Activated CD4-positive, CD25-positive, alpha-beta regulatory T cell (primary cell): ENCODE data around the gene CTNNA2.

Experiments
- DNase-seq, 4 experiments: peaks; one replicate each; lab custom pipeline; 2025; lab: John Stamatoyannopoulos, UW

The CTNNA2 gene

DNA sequence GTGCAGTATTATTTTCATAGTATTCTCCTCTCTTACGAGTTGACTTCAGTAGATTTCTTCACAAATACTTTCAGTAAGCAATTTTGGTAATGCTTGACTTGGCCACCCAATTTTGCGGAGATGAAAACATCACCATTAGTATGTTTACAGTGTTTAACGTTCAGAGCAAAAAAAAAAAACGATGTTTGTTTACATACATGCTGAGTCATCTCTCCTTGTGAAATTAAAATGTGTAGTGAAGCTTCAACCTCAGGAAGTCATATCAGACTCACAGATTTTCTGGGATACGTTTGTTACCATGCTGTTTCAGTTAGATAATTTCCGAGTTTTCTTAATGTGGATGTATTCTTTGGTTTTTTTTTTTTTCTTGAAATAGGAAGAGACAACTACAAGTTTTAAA lies 100.1 kb downstream of the CTNNA2 start:
- no peak for DNase-seq

DNA sequence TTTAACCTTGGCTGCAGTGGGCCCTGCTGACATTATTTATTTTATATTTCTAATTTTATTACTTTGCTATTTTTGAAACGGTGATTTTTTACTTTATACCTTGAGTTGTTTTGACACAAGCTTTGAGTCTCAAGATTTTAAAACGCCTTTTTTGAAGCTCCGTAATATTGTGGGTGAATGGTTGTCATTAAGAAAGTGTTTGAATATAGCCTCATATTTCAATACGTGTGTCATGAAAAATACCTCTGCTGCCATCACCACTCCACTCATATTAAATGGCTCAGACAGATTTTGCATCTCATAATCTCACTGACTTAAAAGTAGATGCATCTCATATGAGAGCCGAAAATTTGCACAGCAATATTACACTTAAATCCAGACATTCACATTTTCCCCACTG lies 106.6 kb downstream of the CTNNA2 start:
- DNase-seq, result no peak

- no peak for DNase-seq
Observed at GRCh38 chr2:79619976-79620375, 107.1 kb downstream of the CTNNA2 start.

- no peak for DNase-seq
Observed at GRCh38 chr2:79620679-79621078, 107.8 kb downstream of the CTNNA2 start.

DNA sequence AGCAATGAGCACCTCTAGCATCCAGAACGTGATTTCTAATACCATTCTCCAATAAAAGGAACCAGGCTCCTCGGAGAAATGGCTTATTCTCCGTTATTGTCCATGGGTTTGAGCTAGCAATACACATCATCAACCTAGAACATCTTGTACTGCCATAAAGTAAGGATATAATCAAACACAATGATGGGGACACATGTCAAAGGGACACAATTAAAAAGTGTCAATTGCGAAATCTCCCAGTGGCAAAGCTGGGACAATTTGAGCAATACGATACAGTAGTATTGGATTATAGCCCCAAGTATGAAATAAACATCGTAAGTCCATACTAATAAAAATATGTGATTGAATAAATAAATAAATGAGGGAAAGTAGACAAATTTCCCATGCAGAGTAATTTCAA lies 108.4 kb downstream of the CTNNA2 start:
- no peak for DNase-seq

DNA sequence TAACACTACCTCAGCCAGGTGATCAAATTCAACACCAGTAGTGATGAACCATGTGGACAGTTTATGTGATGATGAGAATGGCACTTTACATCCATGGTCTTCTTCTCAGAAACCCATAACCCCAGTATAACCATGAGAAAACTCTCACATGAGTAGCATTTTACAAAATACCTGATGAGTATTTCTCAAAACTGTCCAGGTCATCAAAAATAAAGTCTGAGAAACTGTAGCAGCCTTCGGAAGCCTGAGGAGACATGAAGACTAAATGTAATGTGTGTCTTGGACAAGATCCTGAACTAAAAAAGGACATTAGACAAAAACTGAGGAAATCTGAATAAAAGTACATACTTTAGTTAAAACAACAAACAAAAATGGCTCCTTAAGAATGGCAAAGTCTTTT lies 108.9 kb downstream of the CTNNA2 start:
- no peak for DNase-seq

GRCh38 chr2:79622508-79622907 lies 109.7 kb downstream of the CTNNA2 start:
- no peak for DNase-seq

GRCh38 chr2:79627237-79627636 lies 114.4 kb downstream of the CTNNA2 start:
- no peak for DNase-seq

DNA sequence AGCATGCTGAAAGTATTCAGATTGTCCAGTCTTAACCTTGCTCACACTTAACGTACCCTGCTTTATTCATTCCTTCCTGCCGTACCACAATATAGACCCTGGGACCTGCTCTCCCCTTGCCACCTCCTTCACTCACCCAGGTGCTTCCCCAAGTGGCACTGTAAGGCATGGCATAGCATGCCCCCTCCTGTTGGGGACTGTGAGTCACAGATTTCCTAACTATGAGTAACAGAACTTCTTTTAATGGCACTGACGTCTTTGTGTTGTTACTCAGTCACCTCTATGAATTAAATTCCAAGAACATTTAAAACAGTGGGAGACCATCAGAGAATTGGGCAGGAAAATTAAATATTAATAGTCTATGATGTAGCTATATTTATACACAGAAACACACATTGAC lies 117.2 kb downstream of the CTNNA2 start:
- DNase-seq, result no peak

GRCh38 chr2:79630972-79631557 lies 118.2 kb downstream of the CTNNA2 start:
- DNase-seq, result no peak

- no peak for DNase-seq
Observed at GRCh38 chr2:79638410-79638809, 125.6 kb downstream of the CTNNA2 start.

DNA sequence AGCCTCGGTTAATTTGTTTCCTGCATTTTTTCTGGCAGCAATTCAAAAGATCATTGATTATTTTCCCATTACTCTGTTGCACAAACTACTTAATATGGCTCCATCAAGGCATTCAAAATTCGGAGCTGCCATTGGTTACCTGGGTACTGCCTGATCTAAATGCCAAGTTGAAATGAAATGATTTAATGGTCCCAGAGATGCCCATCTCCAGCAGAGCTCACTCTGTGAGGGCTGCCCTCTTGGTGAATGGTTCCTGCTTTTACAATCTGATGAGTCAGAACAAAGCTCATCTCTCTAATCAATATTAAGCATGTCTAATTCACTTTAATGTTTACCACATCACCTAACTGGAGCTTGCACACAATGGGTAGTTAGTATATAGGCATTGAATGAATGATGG lies 126.1 kb downstream of the CTNNA2 start:
- no peak for DNase-seq

DNA sequence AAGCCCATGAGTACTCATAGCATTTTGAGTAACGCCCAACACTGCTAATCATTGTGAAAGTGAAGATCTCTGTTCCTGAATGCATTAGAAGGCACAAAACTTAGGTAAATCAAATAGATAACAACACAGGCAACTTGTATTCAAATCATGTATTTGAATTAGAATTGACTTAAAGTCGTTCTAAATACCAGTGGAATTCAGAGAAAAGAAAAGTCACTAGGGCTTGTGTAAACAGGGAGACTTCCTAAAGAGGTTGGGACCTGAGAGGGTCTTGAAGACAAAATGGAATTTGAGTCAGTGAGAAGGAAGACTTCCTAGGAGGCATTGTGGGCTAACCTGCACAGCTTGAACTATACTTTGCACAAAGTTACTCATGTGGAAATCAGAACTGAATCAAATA lies 127.2 kb downstream of the CTNNA2 start:
- no peak for DNase-seq

DNA sequence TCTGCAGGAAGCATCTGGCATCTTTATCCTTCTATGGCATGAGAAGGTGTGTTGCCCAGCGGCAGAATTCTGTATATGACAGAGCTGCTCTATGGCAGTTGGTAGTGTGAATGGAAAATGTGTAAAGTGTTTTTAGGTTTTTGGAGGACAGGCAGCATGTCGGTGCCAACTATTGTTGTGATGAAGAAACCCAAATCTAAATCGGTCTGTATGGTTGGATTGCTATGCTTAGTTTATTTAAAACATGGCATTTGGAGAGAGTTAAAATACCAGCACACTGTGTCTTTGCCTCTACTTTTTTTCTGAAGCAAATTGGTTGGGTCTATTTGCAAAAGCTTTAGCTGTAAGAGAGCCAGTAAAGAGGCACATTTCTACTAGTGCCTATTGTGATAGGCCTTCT lies 136.7 kb downstream of the CTNNA2 start:
- no peak for DNase-seq

- DNase-seq, result no peak
Observed at GRCh38 chr2:79660557-79660956, 147.7 kb downstream of the CTNNA2 start.

DNA sequence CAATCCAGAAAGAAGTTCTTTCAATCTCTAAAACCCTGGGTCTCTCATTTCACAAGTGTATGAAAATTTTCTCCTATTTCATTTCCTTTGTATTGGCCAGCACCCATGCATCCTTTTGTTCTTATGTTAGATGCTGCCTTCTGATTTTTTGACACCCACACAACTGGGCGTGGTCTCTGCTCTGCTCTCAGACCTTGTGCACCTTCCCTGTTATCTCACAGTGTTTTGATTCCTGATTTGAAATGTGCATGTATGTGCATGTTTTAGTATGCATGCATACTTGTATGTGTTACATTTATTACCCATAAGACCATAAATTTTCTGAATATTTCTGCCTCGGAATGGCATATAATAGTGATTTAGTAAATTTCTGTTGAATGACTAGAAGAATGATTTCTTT lies 152.2 kb downstream of the CTNNA2 start:
- DNase-seq, result no peak

DNA sequence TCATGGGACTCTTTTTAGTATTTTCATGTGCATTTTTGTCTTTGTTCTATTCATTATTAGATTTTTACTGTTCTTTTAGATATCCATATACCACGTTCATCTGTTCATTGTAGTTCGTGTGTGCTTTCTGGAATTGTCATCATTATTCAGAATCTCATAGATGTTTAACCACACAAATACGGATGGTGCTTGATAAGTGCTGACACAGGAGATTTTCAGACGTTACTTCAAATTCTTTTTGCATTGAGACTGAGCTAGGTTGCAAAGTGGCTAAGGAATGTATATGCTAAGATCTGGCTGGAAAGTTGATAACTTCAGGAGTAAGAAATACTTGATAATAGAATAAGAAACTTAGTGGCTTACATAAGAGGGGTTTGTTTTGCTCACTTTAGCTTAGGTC lies 153.6 kb downstream of the CTNNA2 start:
- no peak for DNase-seq

DNA sequence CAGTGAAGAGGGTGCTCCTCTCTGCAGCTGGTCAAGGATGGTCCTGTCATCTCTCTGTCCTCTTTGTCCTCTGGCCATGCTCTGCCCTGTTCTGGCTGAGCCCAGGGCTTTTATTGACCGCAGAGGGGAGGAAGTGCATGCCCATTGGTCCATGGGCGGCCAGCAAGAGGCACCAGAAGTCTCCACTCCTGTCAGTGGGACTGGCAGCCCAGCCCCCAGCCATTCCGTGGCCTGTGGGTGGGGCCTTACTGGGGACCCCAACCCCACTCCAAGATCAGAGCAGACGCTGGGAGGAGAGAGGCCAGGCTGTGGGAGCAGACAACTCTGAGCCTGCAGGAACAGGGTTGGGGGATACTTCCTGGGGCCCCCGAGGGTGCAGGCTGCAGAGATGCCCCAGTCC lies 156.9 kb downstream of the CTNNA2 start:
- DNase-seq, result no peak

DNA sequence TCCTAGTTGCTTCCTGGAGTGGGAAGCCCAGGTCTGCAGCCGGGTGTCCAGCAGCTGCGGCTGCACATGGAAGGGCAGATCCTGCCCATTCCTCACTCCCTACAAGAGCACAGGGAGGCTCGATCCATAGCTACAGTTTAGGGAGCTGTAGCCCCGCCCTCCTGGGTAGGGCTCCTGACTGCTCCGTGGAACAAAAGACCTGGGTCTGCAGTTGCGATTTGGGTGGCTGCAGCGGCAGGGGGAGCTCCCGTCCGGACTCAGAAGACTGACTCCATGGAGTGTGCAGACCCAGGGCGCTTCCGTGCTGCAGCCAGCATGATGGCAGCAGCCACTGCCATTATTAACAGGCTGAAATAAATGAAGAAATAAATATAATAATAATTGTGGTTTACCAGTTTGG lies 157.3 kb downstream of the CTNNA2 start:
- DNase-seq, result no peak

GRCh38 chr2:79686884-79687283 lies 174.0 kb downstream of the CTNNA2 start:
- DNase-seq, result no peak

GRCh38 chr2:79695248-79695647 lies 182.4 kb downstream of the CTNNA2 start:
- DNase-seq, result no peak

DNA sequence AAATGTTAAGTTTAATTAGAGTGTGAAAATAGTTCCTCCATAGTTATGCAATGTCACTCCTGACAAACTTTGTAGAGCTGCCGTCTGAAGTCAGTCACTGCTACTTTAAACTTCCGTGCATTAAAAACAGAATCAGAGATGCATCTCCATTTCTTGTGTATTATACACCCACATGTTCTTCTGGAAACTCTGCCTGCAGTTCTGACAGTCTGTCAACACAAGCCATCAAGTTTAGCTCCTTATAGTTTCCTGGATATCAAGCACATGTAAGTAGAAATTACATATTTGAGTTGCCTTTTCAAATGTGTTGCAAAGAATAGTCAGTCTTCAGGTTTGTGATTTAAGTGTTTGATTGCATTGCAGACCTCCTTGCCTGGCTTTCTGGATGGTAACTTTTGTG lies 184.3 kb downstream of the CTNNA2 start:
- DNase-seq, result no peak

GRCh38 chr2:79700651-79701050 lies 187.8 kb downstream of the CTNNA2 start:
- no peak for DNase-seq

DNA sequence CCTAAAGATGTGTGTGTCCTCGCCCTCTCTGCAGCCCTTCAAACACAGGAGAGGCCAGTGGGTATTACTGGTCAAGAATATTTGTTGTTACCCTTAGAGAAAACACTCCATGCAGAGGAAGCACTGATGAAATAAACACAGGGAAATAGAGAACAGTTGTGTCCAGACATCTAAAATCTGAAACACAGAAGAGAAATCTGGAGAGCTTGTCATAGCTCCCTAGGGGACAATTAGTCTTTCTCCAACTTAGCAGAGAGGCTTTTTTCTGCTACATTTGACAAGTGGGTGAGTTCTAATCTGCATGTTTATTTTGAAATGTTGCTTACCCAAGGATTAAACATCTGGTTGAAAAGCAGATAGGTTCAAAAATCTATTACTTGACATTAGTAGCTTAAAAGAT lies 190.1 kb downstream of the CTNNA2 start:
- no peak for DNase-seq

GRCh38 chr2:79711098-79711497 lies 198.2 kb downstream of the CTNNA2 start:
- no peak for DNase-seq
